HG03460 (cell line): ENCODE data around the gene UNC13B.

Source experiments
- ATAC-seq: cut with Tn5 transposase; IDR thresholded peaks from one replicate; pipeline ENCODE4 v1.9.1; 2021; ENCODE audit not compliant: unreplicated experiment

The UNC13B gene

DNA sequence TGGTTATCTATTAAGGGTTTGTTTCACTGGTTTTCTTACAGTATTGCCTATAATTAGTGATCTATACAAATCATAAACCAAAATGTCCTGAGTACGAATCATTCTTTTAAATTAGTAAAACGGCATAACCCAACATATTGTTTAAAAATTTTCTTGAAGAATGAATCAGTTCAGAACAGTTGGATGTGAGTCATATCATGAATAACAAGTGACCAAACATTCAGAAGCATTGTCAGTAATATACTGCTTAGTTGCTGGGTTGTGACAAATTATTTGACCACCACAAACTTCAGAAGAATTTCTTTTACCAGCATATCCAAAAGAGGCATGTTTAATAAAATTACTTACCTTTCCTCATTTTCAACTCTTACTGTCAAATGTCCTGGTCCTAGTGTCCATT is 111.2 kb downstream of the UNC13B start:
- ATAC-seq: no peak

DNA sequence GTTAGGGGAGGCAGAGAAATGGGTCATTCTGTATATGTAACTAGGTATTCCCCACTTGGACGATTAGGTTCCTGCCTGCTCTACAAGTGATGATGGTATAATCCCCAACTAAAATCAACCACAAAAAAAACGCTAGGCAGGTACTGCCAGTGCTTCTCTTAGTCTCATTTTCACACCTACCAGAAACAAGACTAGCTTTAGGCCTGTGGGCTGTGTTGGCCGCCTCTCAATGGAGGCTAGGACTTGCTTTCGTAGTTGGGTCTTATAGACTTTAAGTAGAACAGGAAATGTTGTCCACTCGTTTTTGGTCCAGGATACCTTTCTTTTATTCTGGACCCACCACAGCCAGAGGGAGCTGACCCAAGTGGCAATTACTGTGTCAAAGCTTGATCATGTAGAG is 111.8 kb downstream of the UNC13B start:
- ATAC-seq: no peak

DNA sequence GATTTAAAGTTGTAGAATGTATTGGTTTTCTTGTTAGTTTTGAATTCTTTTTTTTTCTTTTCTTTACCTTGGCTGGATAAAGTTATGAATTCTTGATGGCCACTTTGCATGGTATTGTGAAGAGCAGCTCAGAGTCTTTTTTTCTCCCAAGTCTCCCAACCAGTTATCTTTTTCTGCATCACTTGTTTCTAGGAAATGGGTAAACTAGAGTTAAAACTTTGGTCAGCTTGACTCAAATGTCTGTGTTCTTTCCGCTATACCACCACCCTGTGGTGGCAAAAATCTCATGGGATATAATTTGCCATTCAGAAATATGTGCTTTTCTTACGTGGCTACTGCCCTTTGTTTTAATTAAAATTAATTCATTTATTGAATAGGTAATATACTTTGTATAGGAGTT is 113.2 kb downstream of the UNC13B start:
- no peak for ATAC-seq

GRCh38 chr9:35277171-35277520 is 115.3 kb downstream of the UNC13B start:
- ATAC-seq: no peak

DNA sequence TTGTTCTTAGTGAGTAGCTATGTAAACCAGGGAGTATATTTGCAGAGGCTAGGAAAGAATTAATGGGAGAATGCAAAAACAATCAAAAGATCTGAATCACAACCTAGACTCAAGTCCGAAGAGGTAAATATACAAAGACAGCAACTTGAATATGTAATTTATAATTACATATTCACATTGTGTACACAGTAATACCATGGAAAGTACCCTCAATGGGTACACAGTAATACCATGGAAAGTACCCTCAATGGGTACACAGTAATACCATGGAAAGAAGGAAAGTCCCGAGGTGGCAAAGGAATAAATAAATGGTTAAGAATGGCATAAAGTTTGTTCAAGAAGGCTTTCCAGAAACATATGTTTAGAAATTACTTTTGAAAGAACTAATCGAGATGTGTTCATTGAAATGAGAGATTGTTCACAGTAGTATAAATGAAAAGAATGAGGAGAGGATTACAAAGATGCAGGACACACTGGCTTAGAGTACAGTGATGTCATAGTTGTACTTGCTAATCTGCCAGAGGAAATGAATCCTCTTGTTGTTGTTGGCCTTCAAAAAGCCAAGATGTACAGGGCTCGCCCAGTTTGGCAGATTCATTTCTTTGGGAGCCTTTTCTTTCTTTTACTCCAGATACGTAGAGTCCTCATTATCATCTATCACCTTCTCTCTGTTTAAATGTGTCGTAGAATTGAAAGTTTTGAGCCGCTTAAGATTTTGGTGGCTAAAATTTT is 116.0 kb downstream of the UNC13B start:
- no peak for ATAC-seq

- ATAC-seq: no peak
Measured at GRCh38 chr9:35279946-35280345, 118.1 kb downstream of the UNC13B start.

DNA sequence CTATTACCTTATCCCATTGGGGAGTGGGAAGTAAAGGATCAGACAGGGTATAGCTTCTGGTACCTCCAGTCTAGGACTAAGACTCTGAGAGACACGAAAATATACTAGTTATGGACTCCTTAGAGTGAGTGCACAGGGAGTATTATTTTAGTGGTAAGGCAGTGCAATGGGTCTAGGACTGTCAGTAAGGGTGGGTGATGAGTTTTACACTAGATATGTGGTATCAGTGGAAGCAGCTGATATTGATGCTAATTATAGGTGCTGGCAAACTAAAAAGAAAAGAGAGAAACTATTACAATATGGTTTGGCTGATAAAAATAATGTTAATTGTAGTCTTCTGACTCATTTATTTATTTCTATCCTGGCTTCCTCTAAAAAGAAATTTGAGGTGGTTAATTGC is 118.6 kb downstream of the UNC13B start:
- no peak for ATAC-seq

DNA sequence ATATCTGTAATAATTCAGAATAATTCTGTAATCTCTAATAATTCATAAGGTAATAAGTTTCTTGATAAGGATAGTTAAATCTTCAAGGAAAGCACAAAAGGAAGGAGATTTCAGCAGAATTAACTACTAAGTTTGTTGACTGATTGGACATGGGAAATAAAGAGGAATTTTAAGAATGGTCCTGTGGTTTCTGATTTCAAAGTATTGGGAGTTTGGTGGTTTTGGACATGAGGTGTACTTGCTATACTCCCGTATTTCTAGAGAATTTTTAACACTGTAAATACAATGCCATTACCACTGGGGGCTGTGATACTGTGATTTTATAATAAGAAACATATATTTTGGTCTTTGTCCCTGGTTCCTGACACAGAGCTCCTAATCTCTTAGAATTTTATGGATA is 123.9 kb downstream of the UNC13B start:
- ATAC-seq: no peak

DNA sequence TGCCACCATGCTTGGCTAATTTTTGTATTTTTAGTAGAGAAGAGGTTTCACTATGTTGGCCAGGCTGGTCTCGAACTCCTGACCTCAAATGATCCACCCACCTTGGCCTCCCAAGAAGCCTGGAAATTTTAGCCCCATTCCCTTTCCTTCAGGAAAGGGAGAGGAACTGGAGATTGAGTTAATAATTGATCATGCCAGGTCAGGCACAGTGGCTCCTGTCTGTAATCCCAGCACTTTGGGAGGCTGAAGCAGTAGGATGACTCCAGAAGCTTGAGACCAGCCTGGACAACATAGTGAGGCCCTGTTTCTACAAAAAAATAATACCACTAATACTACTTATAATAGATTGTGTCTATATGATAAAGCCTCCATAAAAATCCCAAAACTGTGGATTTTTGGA is 124.6 kb downstream of the UNC13B start:
- no peak for ATAC-seq

GRCh38 chr9:35287987-35288632 is 126.3 kb downstream of the UNC13B start:
- ATAC-seq: no peak

DNA sequence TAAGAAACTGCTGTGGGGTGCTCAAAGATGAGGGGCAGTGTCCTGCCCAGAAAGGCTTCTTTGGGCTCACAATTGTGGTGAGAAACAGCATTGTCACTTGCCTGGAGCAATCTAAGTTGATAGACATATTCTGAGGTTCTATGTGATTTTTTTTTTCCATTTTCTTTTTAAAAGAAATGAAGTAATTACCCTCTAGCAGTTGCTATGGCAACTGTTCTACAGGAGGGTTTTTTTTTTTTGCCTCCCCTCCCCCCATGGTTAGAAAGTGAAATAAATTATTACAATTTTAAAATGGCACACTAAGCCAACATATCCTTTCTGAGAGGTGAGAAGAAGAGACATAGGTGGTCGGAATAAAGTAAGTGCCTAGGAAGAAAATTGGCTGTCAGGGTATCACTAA is 127.0 kb downstream of the UNC13B start:
- no peak for ATAC-seq

DNA sequence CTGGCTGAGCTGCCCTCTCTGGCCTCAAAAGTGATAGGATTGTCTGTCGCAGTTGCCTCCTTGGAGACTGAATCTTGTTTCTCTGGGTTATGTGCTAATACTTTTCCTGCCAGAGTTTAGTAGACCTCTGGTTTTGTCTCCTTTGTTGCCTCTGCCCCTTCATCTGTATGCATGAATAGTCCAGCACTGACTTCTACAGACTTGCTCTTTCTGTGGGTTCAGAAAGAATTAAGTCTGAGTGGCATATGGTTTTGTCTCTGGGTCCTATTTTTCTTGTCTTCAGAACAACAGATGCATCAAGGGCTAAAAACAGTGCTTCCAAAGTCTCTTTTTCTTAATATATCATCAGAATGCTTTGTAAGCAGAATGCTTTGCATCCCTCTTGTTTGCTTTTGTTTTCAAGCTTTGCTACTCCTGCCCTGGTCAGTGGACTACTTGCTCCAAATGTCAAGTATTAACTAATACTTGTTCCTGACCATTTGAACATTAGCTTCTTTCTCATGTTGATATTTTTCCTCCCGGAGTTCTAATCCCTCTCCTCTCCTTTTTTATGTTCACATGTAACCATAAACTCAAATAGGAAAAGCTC is 131.7 kb downstream of the UNC13B start:
- ATAC-seq: no peak

- no peak for ATAC-seq
Measured at GRCh38 chr9:35294066-35294465, 132.3 kb downstream of the UNC13B start.

- ATAC-seq: no peak
Measured at GRCh38 chr9:35294556-35294955, 132.7 kb downstream of the UNC13B start.

GRCh38 chr9:35295369-35296036 is 133.7 kb downstream of the UNC13B start:
- no peak for ATAC-seq

GRCh38 chr9:35303567-35303966 is 141.8 kb downstream of the UNC13B start:
- no peak for ATAC-seq

GRCh38 chr9:35306283-35306682 is 144.5 kb downstream of the UNC13B start:
- no peak for ATAC-seq

DNA sequence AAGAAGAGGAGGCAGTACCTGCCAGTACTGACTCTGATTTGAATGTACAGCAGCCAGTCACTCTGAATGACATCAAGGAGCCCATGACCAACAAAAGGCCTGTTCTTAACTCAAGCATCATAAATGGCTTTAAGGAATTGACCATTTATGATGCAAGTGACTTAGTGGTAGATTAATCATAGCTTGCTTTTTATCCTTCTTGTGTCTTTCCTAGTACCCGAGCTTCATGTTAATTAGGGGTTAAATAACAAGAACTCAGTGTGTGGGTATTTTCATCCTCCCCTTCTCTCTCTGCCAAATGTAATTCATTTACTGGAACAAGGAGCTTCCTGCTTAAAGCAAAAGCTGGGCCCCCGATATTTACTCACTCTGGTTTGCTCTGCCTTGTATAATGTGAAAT is 146.5 kb downstream of the UNC13B start:
- no peak for ATAC-seq

- ATAC-seq: no peak
Measured at GRCh38 chr9:35311891-35312639, 150.3 kb downstream of the UNC13B start.

DNA sequence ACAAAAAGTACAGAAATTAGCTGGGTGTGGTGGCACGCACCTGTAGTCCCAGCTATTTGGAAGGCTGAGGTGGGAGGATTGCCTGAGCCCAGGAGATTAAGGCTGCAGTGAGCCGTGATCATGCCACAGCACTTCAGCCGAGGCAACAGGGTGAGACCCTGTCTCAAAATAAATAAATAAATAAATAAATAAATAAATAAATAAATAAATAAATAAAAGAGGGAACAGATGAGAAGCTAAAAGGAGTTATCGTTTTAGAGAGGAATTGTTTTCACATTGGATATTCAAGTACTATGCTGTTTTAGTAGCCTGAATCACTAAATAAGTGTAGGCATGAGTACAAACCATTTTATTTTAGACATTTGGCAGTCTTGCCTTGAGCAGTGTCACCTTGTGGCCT is 151.7 kb downstream of the UNC13B start:
- no peak for ATAC-seq

- no peak for ATAC-seq
Measured at GRCh38 chr9:35313916-35314315, 152.1 kb downstream of the UNC13B start.
